K562 (cell line): ENCODE data around the gene TCP11. TPM values are rescaled to one million over a fixed set of nuclear protein-coding genes. Genes with fewer than 3 reads are reported as not detected.
A peak's percentile ranks its signal among the peaks of the same experiment; 100 is the strongest.

Experiments
- BACH1 ChIP-seq: fragments of 200-800 bp; sonication (Bioruptor generic); IDR thresholded peaks from 2 replicates; pipeline ENCODE4 v1.6.1; 2016; ENCODE audit warnings: missing genetic modification characterization, missing compliant biosample characterization
- C11orf30 ChIP-seq: fragments of 450-650 bp; IDR thresholded peaks from 2 replicates; pipeline ENCODE4 v1.6.1; 2016; ENCODE audit warnings: low read depth, mild to moderate bottlenecking
- ELF1 ChIP-seq: fragments of 200-800 bp; sonication (Bioruptor generic); IDR thresholded peaks from 2 replicates; pipeline ENCODE4 v1.6.1; 2016; ENCODE audit warnings: missing genetic modification characterization, missing compliant biosample characterization
- HEY1 ChIP-seq: fragments of 250-450 bp; sonication (Bioruptor Pico); IDR thresholded peaks from 2 replicates; pipeline ENCODE4 v1.5.0; 2020; ENCODE audit warnings: mild to moderate bottlenecking, moderate library complexity, borderline replicate concordance
- L3MBTL2 ChIP-seq: fragments of 450-650 bp; IDR thresholded peaks from 2 replicates; pipeline ENCODE4 v1.6.1; 2016; ENCODE audit warnings: mild to moderate bottlenecking, moderate library complexity
- MAFK ChIP-seq: IDR thresholded peaks from 2 replicates; pipeline ENCODE4 v1.6.1; 2011; ENCODE audit warnings: low read length, improper control_type of control experiment
- MAZ ChIP-seq, 2 experiments: fragments of 450-650 bp in 1 of 2; sonication (generic) in 1 of 2; formaldehyde crosslinking; IDR thresholded peaks in 1 of 2; conservative IDR thresholded peaks in 1 of 2; 2 replicates each; pipeline versions ENCODE4 v1.4.0 to v1.5.0; 2020; ENCODE audit warnings: mild to moderate bottlenecking in 1 of 2, missing genetic modification reagents in 1 of 2
- NR2C2 ChIP-seq, 2 experiments: fragments of 200-800 bp in 1 of 2; sonication (Bioruptor generic) in 1 of 2; sonication (generic) in 1 of 2; formaldehyde crosslinking in 1 of 2; IDR thresholded peaks; 2 replicates each; pipeline versions ENCODE4 v1.6.1 to v1.8.0; 2016 to 2022; ENCODE audit warnings: mild to moderate bottlenecking in 1 of 2, missing compliant biosample characterization in 1 of 2, missing genetic modification characterization in 1 of 2, missing genetic modification reagents in 1 of 2
- RERE ChIP-seq: sonication (generic); formaldehyde crosslinking; IDR thresholded peaks from 2 replicates; pipeline ENCODE4 v1.8.0; 2023; ENCODE audit warnings: missing genetic modification reagents, mild to moderate bottlenecking, borderline replicate concordance
- SNIP1 ChIP-seq: fragments of 450-650 bp; IDR thresholded peaks from 2 replicates; pipeline ENCODE4 v1.7.1; 2017; ENCODE audit warnings: low read depth, mild to moderate bottlenecking
- SPI1 ChIP-seq: IDR thresholded peaks from 2 replicates; pipeline ENCODE4 v1.6.1; 2011; ENCODE audit warnings: low read depth, low read length, control low read depth, borderline replicate concordance
- SRSF3 ChIP-seq: fragments of 200-400 bp; formaldehyde crosslinking; IDR thresholded peaks from 2 replicates; pipeline ENCODE4 v1.6.1; 2016; ENCODE audit warnings: mild to moderate bottlenecking, low read length, moderate library complexity; ENCODE audit not compliant: insufficient read depth
- TEAD2 ChIP-seq: fragments of 450-650 bp; IDR thresholded peaks from 2 replicates; pipeline ENCODE4 v1.6.1; 2016; ENCODE audit warnings: missing genetic modification characterization, control low read depth, missing compliant biosample characterization
- ZBTB12 ChIP-seq: fragments of 250-450 bp; sonication (Bioruptor Pico); IDR thresholded peaks from 2 replicates; pipeline ENCODE4 v1.4.0; 2020
- ZBTB8A ChIP-seq: fragments of 450-650 bp; IDR thresholded peaks from 2 replicates; pipeline ENCODE4 v1.6.1; 2018; ENCODE audit warnings: mild to moderate bottlenecking, moderate library complexity; ENCODE audit not compliant: partially characterized antibody
- ZNF12 ChIP-seq: sonication (generic); formaldehyde crosslinking; IDR thresholded peaks from 2 replicates; pipeline ENCODE4 v1.4.0; 2020; ENCODE audit warnings: mild to moderate bottlenecking, missing genetic modification reagents
- ZNF354B ChIP-seq: fragments of 250-450 bp; sonication (Bioruptor Pico); IDR thresholded peaks from 2 replicates; pipeline ENCODE4 v1.4.0; 2020
- polyA plus RNA-seq, 8 experiments: library from polyadenylated mRNA; depleted of rRNA in 4 of 8; stranded (reverse) in 5 of 8; unstranded in 3 of 8; fragments of >200 nt; fragmentation: Nextera tagmentation in 2 of 8; fragmentation: Illumina TruSeq in 1 of 8; extraction: Ambion mirVana in 2 of 8; extraction: Trizol in 1 of 8; gene quantifications; 2 replicates each; pipeline versions ENCODE4 v1.2.1 to v1.2.3, GENCODE V29; 2011 to 2014; ENCODE audit warnings: inconsistent platforms in 1 of 8, missing spikeins in 1 of 8
- total RNA-seq, 7 experiments: library from RNA; depleted of rRNA in 6 of 7; stranded (reverse); fragments of >200 nt in 6 of 7; fragmentation: Illumina TruSeq in 2 of 7; extraction: Trizol in 2 of 7; gene quantifications; 2 replicates each; pipeline versions ENCODE4 v1.2.1 to v1.2.3, GENCODE V29; 2011 to 2021; ENCODE audit warnings: low replicate concordance in 1 of 7
- TF ChIP-seq, protein P1 (sequence below): fragments of 450-650 bp; IDR thresholded peaks from 2 replicates; pipeline ENCODE4 v1.6.1; 2017; ENCODE audit warnings: mild to moderate bottlenecking, moderate library complexity

The TCP11 gene
- total and polyA plus RNA-seq, 9 of the 15 experiments (the other 6 are each of a cell fraction or from before 2014, with no cell fraction given) = not detected

DNA sequence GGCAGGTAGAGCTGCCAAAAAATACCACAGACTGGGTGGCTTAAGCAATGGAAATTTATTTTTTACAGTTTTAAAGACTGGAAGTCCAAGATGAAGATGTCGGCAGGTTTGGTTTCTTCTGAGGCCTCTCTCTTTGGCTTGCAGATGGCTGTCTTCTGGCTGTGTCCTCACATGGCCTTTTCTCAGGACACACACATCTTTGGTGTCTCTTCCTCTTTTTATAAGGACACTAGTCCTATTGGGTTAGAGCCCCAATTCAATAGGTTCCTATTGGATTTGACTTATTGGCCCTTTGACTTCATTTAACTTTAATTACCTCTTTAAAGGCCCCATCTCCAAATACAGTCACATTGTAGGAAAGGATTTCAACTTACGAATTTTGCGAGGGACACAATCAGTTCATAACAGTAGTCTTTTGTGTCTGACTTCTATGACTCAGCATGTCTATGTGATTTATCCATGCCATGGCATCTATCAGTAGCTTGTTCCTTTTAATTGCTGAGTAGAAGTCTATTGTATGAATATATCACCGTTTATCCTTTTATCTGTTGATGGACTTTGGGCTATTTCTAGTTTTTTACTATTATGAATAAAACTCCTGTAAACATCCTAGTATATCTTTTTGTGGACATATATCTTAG is 11.0 kb upstream of the TCP11 start (continued):
- TF ChIP-seq L3MBTL2 (no peak), ELF1 (no peak), RERE (CRISPR knock-in tag) (no peak), NR2C2 (CRISPR knock-in tag; IDR thresholded peaks at IDR 0.05) (no peak), NR2C2 (tag; IDR thresholded peaks at IDR 0.05) (no peak), SPI1 (peak; percentile 72; the same call in 1 of the 2 replicates), HEY1 (CRISPR knock-in tag) (no peak), SRSF3 (no peak), ZBTB8A (no peak), SNIP1 (no peak), MAFK (peak; percentile 65; the same call in 1 of the 2 replicates), TEAD2 (tag) (no peak), ZNF354B (CRISPR knock-in tag) (no peak), BACH1 (peak; percentile 79), MAZ (CRISPR knock-in tag; conservative IDR thresholded peaks at IDR 0.05 in 1 of 2, IDR thresholded peaks at IDR 0.05 in 1 of 2) (no peak), ZNF12 (CRISPR knock-in tag) (no peak), ZBTB12 (CRISPR knock-in tag) (no peak), C11orf30 (peak; percentile 63)
- TF ChIP-seq, protein P1, sequence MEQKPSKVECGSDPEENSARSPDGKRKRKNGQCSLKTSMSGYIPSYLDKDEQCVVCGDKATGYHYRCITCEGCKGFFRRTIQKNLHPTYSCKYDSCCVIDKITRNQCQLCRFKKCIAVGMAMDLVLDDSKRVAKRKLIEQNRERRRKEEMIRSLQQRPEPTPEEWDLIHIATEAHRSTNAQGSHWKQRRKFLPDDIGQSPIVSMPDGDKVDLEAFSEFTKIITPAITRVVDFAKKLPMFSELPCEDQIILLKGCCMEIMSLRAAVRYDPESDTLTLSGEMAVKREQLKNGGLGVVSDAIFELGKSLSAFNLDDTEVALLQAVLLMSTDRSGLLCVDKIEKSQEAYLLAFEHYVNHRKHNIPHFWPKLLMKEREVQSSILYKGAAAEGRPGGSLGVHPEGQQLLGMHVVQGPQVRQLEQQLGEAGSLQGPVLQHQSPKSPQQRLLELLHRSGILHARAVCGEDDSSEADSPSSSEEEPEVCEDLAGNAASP = peak; percentile 56; the same call in 1 of the 2 replicates
